KOPT-K1 (cell line): Measurements from ENCODE around the gene PYGL.

Source experiments
- H3K27ac ChIP-seq: fragments of 200-600 bp; sonication (generic); 2 replicates; pipeline ENCODE4 v1.5.1; 2016; ENCODE audit warnings: antibody characterized with exemption, mild to moderate bottlenecking, low read depth, low read length; ENCODE audit not compliant: poor library complexity, severe bottlenecking
- H3K36me3 ChIP-seq: fragments of 200-600 bp; sonication (generic); 2 replicates; pipeline ENCODE4 v1.5.1; 2017; ENCODE audit warnings: antibody characterized with exemption, mild to moderate bottlenecking, low read length, moderate library complexity; ENCODE audit not compliant: insufficient read depth
- H3K9me3 ChIP-seq: fragments of 200-600 bp; sonication (generic); 2 replicates; pipeline ENCODE4 v1.5.1; 2017; ENCODE audit warnings: antibody characterized with exemption, low read length, mild to moderate bottlenecking; ENCODE audit not compliant: insufficient read depth, poor library complexity, severe bottlenecking

PYGL gene

GRCh38 chr14:50943943-50944646, at the start of gene PYGL:
Gene PYGL (minus strand): TSS chr14:50944483. CDS start chr14:50944403, 80 bp downstream.
- H3K27ac ChIP-seq, result no peak within 1 kb of the TSS
- no peaks in the 10 kb centered on the region for H3K9me3 ChIP-seq
- H3K36me3 ChIP-seq, result no peaks in the 10 kb centered on the region

- Histone ChIP-seq H3K27ac (no peak overlapping the region), H3K36me3 (no peaks in the 10 kb centered on the region), H3K9me3 (no peaks in the 10 kb centered on the region)
Observed at GRCh38 chr14:50985859-50986331, 41.6 kb upstream of the PYGL start.

GRCh38 chr14:50985124-50985858, 41.0 kb upstream of the PYGL start:
- no peaks in the 10 kb centered on the region for H3K36me3 ChIP-seq
- no peak overlapping the region for H3K27ac ChIP-seq
- H3K9me3 ChIP-seq, result no peaks in the 10 kb centered on the region

GRCh38 chr14:50984036-50984710, 39.9 kb upstream of the PYGL start:
- no peaks in the 10 kb centered on the region for H3K9me3 ChIP-seq
- H3K36me3 ChIP-seq, result no peaks in the 10 kb centered on the region
- H3K27ac ChIP-seq, result no peak overlapping the region

GRCh38 chr14:50979941-50980850, 35.9 kb upstream of the PYGL start:
- H3K36me3 ChIP-seq, result no peaks in the 10 kb centered on the region
- H3K27ac ChIP-seq, result no peak overlapping the region
- H3K9me3 ChIP-seq, result no peaks in the 10 kb centered on the region

GRCh38 chr14:50978888-50979287, 34.6 kb upstream of the PYGL start:
- Histone ChIP-seq H3K36me3 (no peaks in the 10 kb centered on the region), H3K27ac (no peak overlapping the region), H3K9me3 (no peaks in the 10 kb centered on the region)

- Histone ChIP-seq H3K27ac (no peak overlapping the region), H3K9me3 (no peaks in the 10 kb centered on the region), H3K36me3 (no peaks in the 10 kb centered on the region)
Observed at GRCh38 chr14:50978529-50978871, 34.2 kb upstream of the PYGL start.

GRCh38 chr14:50977863-50978528, 33.7 kb upstream of the PYGL start:
- H3K9me3 ChIP-seq, result no peaks in the 10 kb centered on the region
- no peaks in the 10 kb centered on the region for H3K36me3 ChIP-seq

GRCh38 chr14:50974118-50974517, 29.8 kb upstream of the PYGL start:
- Histone ChIP-seq H3K27ac (no peak overlapping the region), H3K9me3 (no peaks in the 10 kb centered on the region), H3K36me3 (no peaks in the 10 kb centered on the region)

More at GRCh38 chr14:50977863-50978528, 33.7 kb upstream of the PYGL start:
- no peak overlapping the region for H3K27ac ChIP-seq

- Histone ChIP-seq H3K27ac (no peak overlapping the region), H3K9me3 (no peaks in the 10 kb centered on the region), H3K36me3 (no peaks in the 10 kb centered on the region)
Observed at GRCh38 chr14:50972734-50973133, 28.5 kb upstream of the PYGL start.

- H3K27ac ChIP-seq, result no peak overlapping the region
Observed at GRCh38 chr14:50970886-50971781, 26.9 kb upstream of the PYGL start.

GRCh38 chr14:50967790-50968189, 23.5 kb upstream of the PYGL start:
- no peaks in the 10 kb centered on the region for H3K9me3 ChIP-seq
- no peak overlapping the region for H3K27ac ChIP-seq
- H3K36me3 ChIP-seq, result no peaks in the 10 kb centered on the region

More at GRCh38 chr14:50970886-50971781, 26.9 kb upstream of the PYGL start:
- Histone ChIP-seq H3K36me3 (no peaks in the 10 kb centered on the region), H3K9me3 (no peaks in the 10 kb centered on the region)

- no peaks in the 10 kb centered on the region for H3K9me3 ChIP-seq
- H3K36me3 ChIP-seq, result no peaks in the 10 kb centered on the region
- no peak overlapping the region for H3K27ac ChIP-seq
Observed at GRCh38 chr14:50967103-50967502, 22.8 kb upstream of the PYGL start.
